NCI-H2081 (cell line): ENCODE measurements around the gene SULF2.

Experiments used
- DNase-seq, 2 experiments: peaks; one replicate each; lab custom pipeline; 2025; lab: John Stamatoyannopoulos, UW

The SULF2 gene

DNA sequence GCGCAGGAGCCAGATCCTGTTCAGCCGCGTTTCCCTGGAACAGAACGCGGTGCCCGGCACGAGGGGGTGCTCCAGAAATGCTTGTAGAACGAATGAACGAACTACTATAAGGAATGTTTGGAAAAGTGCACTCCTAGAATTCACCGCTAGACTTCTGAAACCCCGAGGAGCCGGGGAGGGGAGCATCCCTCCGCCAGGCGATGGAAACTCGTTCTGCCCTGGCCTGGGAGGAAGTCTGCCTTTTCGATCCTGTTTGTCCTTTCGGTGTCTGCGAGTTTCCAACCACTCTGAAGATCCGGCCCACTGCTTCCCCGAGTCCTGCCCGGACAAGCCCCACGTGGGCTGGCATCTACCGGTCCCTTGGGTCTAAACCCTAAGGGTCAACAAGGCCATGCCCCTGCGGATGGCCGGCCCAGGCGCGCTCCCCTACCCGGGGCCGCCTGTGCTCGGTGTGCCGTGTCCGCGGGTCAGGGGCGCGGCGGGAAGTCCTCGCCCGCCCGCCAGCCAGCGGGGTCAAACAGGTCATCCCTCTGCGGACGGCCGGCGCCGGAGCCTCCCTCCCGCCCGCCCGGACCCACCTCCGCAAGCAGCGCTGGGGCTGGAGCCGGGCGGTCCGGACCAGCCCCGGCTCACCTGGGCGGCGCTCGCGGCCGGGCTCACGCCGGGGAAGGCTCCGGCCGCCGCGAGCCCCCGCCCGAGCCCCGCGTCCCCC is 526 bp downstream of the SULF2 start:
- no peak for DNase-seq

DNA sequence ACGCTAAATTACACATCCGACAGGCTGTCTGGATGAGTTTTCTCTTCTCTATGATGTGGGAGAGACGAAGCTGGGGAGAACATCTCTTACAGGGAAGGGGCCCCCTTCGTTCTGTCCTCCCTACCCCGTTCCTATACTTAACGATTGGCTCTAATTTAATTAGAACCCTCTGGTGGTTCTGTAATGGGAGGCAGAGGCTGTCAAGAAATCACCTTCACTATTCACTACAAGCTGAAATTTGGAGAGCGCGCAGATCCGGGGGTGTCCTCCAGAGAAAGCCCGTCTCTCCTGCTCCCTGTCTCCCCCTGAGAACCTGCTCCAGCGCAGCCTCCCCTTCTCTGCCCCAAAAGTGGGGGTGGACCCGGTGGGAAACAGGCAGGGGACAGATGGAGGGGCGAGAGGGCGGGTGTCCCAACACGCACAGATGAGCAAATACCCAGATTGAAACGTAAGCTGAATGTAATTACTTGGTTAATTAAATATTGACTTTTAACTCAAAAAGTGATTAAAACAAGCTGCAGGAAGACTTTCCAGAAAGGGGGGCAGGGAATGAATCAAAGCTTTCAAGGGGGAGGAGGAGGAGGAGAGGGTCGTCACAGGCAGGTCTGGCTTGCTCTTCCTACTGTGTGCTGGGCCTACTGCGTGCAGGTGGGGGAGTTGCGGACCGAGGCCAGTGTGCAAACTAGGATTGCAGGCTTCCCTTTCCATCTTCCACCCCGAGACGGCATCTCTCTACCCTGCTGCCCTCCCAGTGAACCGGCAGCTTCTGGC is 1.3 kb downstream of the SULF2 start:
- DNase-seq, result no peak

DNA sequence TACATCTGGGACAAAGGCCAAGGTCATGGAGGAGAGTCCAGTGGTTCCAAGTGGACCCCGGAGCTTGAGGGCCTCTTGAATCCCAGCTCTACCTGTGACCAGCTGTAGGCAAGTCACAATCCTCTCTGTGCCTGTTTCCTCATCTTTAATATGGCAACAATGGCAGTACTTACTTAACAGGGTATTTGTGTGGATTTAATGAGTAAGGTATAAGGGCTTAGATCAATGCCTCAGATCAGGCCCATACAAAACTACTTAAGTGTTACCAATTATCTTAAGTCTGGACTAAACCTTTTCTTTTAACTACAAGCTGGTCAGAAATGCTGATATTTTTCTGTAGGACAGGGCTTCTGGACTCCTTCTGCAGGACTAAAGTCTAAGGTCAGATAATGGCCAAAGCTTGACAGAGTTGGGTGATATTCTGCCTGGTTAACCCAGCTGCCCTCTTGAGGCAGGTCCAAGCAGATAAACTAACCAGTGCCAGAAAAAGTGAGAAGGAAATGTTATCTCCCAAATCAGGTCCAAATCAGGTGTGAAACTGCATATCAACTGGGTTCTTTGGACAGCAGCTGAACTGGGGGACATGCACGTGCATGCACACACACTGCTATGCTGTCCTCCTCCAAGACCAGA is 2.2 kb downstream of the SULF2 start:
- DNase-seq, result no peak

DNA sequence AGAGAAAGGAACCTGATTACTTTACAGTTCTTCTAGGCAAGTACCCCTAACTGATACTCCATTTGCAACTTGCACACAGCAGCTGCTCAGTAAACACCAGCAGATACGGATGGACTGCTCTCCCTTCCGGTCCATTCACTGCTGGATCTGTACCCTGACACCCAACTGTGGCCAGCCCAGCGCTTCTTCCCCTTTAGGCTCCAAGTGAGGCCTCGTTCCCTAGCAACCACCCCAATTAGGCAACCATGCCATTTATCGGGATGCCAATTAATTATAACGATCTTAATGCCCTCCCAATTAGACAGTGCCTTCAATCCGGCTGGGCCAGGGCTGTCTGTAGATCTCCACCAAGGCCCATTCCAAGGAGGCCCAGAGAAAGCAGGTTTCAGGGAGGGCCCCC is 3.2 kb downstream of the SULF2 start:
- DNase-seq, result no peak

DNA sequence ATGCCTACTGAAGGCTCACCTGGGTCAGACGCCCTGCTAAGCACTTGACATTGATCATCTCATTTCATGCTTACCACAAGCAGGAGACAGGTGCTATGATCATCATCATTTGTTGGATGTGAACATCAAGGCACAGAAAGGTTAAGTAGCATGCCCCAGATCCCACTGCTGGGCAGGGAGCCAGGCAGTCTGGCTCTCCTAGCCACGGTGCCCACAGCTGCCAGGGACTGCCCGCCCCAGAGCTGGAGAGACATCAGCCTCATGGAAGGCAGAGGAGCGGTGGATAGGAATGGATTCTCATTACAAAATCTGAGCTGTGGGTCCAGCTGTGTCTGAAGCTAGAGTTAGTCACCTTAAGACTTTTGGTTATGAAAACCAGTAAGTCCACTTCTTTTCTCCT is 3.6 kb downstream of the SULF2 start:
- DNase-seq, result no peak

DNA sequence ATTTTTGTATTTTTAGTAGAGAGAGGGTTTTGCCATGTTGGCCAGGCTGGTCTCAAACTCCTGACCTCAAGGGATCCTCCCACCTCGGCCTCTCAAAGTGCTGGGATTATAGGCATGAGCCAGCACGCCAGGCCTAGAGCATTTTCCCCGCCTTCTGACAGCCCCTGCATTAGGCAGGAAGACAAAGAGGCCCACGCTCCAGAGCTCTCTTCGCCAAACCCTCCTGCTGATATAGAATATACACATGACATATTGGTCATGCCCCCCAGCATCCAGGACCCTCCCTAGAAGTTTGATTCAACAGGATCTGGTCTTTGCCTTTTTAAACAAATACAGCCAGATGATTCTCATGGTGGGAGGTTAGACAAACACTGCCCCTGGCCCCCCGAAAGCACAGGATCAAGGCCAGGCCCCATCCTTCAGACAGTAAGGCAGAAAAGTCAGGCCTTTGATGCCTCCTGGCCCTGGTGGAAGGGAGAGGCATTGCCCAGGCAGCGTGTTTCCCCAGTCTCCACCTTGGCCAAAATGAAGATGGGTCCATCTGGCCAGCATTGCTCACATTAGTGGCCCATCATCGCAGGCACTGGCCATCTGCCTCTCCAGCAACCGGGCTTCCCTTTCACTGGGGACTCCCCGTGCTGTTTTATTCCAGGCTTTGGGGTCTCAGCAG is 4.4 kb downstream of the SULF2 start:
- DNase-seq, result no peak

DNA sequence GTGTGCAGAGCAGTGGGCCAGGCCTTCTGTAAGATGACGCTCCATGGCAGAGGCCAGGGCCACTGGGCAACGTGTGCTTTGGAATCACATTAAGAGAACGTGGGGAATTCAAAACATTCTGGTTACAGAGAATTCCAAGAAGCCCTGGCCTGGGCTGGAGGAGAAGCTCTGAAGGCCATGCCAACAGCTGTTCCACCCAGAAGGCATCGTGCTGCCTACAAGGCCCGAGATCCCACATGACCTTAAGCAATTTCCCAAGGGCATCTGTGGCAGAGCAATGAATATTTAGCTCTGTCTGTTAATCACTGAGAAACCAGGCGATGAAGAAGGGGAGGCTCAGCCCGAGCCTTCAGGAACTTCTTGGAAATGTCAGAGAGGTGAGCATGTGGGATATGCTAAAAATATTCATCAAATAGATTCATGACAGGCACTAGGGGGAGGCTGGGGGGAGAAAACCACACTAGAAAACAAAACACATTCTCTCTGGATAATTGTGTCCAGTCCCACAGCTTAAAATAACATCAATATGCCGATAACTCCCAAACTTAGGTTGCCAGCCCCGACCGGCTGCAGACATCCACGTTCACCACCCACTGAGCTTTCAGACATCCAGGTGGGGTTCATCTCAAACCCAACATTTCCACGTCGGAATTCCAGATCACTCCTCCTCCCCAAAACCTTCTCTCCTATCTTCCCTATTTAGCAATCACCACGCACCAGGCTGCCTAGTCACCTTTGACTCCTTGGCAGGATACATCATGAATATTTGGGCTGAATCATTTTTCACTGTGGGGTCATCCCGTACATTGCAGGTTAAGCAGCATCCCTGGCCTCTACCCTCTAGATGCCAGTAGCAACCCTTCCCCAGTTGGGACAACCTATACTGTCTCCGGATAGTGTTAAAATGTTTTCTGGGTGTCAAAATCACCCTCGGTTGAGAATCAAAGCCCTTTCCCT is 6.6 kb downstream of the SULF2 start:
- DNase-seq, result no peak

DNA sequence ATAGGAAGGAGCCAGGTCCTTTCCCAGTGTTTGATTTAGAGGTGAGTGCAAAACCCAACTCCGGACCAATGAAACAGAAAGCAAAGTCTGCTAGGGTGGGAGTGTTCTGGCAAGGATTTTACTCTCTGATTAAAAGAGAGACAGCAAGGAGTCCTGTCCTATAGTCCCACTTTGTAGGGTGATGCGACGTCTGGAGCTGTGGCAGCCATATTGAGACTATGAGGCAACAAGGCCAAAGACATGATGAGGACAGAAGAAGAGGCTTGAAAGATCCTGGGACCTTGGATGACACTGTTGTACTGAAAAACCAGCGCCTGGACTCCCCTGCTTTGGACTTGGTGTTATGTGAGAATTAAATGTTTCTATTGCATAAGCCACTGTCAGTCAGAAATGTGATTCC is 8.1 kb downstream of the SULF2 start:
- no peak for DNase-seq

DNA sequence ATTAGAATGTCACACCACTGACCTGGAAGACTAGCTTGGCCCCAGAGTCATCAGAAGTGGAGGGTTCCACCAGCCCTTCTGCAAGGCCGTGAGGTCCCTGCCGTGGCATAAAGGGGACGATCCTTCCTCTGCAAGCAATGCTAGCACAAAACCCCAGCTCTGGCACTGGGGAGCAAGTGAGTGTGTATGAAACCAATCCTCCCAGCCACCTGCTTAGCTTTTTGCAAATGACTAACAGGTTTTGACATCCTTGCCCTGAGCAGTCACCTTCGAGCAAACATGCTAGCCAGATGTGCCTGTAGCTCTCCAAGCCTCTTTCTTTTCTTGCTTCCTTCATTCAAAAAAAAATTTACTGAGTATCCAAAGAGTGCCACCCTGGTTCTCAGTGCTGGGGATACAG is 8.6 kb downstream of the SULF2 start:
- DNase-seq, result no peak

DNA sequence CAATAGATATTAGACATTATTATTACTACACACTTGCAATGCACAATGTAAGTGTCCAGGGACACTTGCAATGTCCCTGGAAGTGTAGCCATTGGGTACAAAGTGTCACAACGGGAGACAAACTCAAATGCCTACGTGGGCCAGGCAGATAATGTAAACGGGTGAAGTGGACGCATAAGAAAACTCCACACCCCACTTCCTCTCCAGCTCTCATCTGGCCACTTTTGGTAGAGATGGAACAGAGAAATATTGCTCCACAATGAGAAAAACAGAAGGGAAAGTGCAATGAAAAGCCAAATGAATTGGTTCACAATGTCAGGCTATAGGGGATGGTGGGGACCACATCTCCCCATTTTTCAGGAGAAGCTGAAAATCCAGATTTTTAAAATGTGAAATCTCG is 9.4 kb downstream of the SULF2 start:
- no peak for DNase-seq

DNA sequence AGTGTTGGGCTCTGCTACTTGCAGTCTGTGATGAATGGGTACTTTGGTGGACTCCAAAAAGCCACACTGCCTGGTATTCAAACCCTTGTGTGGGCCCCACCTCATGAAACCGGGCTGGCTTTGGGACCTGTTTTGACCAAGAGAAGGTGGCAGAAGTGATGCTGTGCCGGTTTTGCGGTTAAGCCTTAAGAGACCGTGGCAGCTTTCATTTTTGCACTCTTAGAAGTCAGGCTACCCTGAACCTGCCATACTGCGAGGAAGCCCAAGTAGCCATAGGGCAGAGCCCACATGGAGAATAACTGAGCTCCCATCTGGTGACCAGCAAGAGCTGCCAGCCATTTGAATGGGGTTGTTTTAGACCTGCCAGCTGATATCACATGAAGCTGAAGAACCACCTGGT is 10.2 kb downstream of the SULF2 start:
- no peak for DNase-seq

DNA sequence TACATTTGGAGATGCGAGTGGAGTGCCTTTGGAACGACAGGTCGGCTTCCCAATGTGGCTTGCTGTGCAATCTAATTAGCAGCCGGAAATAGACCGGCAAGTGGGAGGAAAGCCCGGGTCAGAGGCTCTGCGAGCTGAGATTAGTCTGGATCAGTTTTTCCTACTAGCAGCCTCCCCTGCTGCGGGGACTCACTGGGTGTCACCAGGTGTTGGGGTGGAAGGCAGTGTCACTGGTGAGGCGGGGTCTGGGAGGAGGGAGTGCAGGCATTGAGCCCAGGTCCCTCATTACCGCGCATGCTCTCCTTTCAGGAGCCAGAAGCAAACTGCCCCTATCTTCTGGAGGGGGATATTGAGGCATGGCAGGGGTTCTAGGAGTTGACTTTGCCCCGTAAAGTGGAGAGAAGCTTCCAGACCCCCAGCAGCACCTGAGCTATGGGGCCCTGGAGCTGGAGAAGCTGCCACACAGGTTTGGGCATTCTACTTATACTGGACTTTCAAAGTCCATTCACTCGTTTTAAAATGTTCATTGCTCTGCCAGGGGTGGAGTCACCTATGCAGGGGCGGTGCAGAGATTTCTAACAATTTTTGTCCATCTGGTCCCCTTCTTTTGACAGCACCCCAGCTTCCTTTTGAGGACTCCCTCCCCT is 11.0 kb downstream of the SULF2 start:
- DNase-seq, result peak; percentile 19 to 70

DNA sequence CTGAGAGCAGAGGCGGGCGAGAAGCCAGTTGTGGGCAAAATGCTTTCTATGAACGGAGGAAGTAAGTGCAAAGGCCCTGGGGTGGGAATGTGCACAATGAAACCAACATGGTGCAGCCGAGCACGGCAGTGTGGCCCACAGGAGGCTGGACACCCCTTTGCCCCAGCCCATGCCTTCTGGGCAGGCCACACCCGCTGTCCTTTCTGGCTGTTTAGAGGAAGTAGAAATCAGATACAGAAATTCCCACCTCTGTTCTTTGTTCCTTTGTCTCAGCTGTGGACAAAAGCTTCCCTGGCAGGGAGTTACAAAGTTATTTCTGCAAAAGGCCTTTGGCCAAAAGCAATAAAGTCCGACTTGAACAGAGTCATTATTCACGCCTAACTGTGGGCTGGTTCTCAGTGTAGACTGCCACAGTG is 11.9 kb downstream of the SULF2 start:
- DNase-seq, result no peak

DNA sequence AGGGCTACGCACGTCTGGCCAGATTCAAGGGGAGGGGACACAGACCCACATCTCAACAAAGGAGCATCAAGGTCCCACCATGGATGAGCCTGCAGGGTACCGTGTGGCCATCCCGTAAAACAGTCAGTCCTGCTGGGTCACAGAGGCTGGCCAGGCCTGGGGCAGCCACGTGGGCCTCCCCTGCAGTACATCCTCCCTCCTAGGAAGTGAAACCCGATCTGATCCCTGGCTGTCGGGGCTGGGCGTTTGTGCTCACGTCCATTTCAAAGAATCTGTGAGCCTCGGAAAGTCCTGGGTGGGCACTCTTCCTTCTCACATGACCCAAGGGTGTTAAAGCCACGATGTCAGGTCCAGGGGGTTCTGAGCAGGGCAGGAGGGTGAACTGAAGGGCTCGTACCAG is 14.3 kb downstream of the SULF2 start:
- DNase-seq, result no peak

DNA sequence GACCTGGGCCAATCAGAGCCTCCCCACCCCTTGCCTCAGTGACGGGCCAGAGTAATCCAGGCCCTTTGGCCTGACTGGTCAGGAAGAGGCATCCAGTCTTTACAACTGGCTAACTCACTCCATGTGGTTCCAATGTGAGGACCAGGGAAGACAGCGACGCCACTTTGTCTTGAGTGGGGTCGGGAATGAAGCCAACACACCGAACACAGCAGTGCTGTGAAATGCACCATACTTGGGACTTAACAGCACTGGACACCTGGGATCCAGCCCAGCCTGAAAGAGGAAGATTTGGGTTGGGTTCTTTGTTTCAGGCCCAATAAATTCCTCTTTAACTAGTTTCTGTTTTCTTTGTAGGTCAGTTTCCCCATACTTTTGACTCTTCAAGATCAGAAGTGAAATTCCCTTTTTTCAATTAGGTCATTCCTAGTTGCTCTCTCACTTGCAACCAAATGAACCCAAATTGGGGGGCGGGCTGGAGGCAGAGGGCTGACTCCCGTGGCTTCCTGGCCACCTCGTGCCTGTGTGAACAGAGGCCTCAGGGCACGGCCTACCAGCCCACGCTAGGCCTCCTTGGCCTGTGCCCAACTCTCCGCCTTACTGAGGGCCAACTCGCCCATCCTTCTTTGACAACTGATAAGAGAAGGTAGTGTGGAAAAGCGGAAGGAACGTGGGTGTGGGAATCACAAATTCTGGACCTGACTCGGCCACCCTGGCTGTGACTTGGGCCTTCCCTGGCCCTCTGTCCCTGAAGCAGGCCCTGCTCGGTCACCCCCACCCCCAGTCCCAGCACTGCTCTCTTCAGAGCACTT is 17.1 kb downstream of the SULF2 start:
- DNase-seq, result no peak

DNA sequence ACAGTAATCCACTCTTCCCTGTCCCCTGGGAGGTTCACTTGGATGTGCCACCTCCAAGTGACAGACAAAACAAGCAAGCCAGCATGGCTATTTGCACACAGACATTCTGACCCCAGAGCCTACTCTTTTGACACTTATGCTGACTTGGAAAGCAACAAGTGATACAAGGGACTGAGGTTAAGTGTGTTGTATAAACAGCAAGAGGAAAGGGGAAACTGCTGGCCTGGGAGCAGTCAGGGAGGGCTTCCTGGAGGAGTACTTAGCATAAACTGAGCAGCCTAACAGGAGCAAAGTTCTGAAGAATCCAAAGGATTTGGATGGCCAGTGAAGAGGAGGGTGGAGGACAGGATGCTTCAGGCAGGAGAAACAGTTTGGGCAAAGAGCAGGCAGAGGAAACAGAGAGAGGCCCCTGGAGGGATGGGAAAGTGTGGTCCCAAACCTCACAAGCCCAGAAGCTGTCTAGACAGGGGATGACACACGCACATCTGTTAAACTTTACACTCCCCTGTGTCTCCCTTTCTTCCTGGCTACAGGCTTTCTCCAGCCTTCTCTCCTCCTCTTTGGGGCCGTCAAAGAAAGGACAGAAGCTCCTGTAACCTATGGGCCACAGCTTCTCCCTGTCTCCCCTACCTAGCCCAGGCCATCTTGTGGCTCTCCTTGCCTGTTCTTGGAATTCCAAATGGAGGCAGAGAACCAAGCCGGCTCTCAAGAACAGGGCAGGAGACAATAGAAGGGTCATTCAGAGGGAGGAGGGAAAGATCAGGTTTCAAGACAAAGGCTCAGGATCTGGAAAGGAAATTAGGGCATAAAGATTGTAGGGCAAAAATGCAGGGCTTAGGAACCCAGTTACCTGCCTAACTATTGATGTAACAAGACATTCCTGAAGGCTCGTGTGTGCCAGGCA is 19.3 kb downstream of the SULF2 start:
- no peak for DNase-seq

DNA sequence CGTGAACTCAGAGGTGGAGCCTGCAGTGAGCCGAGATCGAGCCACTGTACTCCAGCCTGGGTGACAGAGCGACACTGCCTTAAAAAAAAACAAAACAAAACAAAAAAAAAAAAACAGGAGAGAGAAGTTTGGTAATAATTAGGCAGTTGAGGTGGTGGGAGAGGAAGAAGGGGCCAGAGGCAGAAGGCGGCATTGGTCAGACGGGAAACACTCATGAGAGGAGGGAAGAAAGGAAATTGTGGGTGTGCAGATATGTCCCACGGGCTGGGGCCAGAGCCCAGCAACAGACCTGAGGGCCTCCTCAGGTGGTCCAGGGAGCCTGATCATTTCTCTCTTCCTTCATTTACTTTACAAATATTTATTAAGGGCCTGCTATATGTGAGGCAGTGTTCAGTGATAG is 20.0 kb downstream of the SULF2 start:
- no peak for DNase-seq

DNA sequence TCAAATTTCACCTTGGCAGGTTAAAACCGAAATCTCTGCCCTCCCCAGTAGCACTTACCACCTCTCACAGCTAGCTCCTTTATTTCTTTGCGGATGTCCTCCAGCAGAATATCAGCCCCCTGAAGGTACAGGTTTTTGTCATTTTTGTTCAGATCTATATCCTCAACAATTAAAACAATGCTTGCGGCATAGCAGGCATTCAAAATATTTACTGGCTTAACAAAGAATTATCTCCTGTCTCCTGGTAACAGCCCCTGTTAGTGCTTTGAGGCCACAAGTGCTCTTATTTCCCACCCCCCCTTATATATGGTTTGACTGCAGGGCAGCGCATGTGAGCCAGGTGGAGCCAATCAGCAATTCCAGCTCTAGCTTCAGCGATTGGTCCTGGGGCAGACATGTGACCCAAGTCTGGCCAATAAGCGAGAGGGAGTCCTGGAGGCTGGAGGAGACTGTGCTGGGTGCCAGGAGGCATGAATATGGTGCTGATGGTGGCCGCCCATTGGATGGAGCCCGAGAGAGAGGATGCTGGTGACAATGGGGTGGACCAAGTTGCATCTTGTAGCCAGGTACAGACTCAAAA is 21.0 kb downstream of the SULF2 start:
- no peak for DNase-seq
